K562 (cell line): ENCODE measurements around the gene PARK7. TPM values are rescaled to one million over a fixed set of nuclear protein-coding genes. Genes with fewer than 3 reads are reported as not detected.

Experiments
- CTBP1 ChIP-seq: fragments of 450-650 bp; IDR thresholded peaks from 2 replicates; pipeline ENCODE4 v1.6.1; 2016; ENCODE audit warnings: borderline replicate concordance
- DLX4 ChIP-seq: fragments of 250-450 bp; sonication (Bioruptor Pico); IDR thresholded peaks from 2 replicates; pipeline ENCODE4 v1.6.1; 2021; ENCODE audit warnings: mild to moderate bottlenecking
- DMBX1 ChIP-seq: fragments of 250-450 bp; sonication (Bioruptor Pico); IDR thresholded peaks from 2 replicates; pipeline ENCODE4 v1.8.0; 2022; ENCODE audit warnings: inconsistent platforms, mild to moderate bottlenecking, moderate library complexity, borderline replicate concordance
- GTF2F1 ChIP-seq: IDR thresholded peaks from 2 replicates; pipeline ENCODE4 v1.6.1; 2011; ENCODE audit warnings: low read depth, low read length, improper control_type of control experiment
- MCM7 ChIP-seq, 2 experiments: fragments of 450-650 bp; IDR thresholded peaks; 2 replicates each; pipeline ENCODE4 v1.6.1; 2016 to 2018
- NUFIP1 ChIP-seq: fragments of 450-650 bp; IDR thresholded peaks from 2 replicates; pipeline ENCODE4 v1.6.1; 2018; ENCODE audit not compliant: partially characterized antibody
- RBM34 ChIP-seq: fragments of 200-400 bp; formaldehyde crosslinking; IDR thresholded peaks from 2 replicates; pipeline ENCODE4 v1.6.1; 2018; ENCODE audit warnings: low read length, borderline replicate concordance; ENCODE audit not compliant: insufficient read depth
- SFPQ ChIP-seq: fragments of 200-400 bp; formaldehyde crosslinking; IDR thresholded peaks from 2 replicates; pipeline ENCODE4 v1.6.1; 2017; ENCODE audit warnings: mild to moderate bottlenecking, low read depth, low read length, moderate library complexity
- SLC30A9 ChIP-seq: fragments of 250-450 bp; sonication (Bioruptor Pico); IDR thresholded peaks from 2 replicates; pipeline ENCODE4 v1.8.0; 2022; ENCODE audit warnings: mild to moderate bottlenecking, moderate library complexity
- SMARCA4 ChIP-seq: fragments of 450-650 bp; IDR thresholded peaks from 2 replicates; pipeline ENCODE4 v1.6.1; 2016
- SNIP1 ChIP-seq: fragments of 450-650 bp; IDR thresholded peaks from 2 replicates; pipeline ENCODE4 v1.7.1; 2017; ENCODE audit warnings: low read depth, mild to moderate bottlenecking
- TFAP4 ChIP-seq: sonication (generic); formaldehyde crosslinking; IDR thresholded peaks from 2 replicates; pipeline ENCODE4 v1.8.0; 2022; ENCODE audit warnings: missing genetic modification reagents, mild to moderate bottlenecking, moderate library complexity, borderline replicate concordance
- THRAP3 ChIP-seq: fragments of 450-650 bp; IDR thresholded peaks from 2 replicates; pipeline ENCODE4 v1.6.1; 2016; ENCODE audit warnings: mild to moderate bottlenecking, inconsistent platforms, borderline replicate concordance
- ZNF124 ChIP-seq: sonication (generic); formaldehyde crosslinking; IDR thresholded peaks from 2 replicates; pipeline ENCODE4 v1.8.1; 2022; ENCODE audit warnings: missing genetic modification reagents
- ZNF217 ChIP-seq: sonication (generic); formaldehyde crosslinking; IDR thresholded peaks from 2 replicates; pipeline ENCODE4 v1.8.0; 2022; ENCODE audit warnings: mild to moderate bottlenecking, missing genetic modification reagents
- ZNF253 ChIP-seq: fragments of 250-450 bp; sonication (Bioruptor Pico); conservative IDR thresholded peaks from 2 replicates; pipeline ENCODE4 v1.6.1; 2021; ENCODE audit warnings: mild to moderate bottlenecking
- ZNF354B ChIP-seq: fragments of 250-450 bp; sonication (Bioruptor Pico); IDR thresholded peaks from 2 replicates; pipeline ENCODE4 v1.4.0; 2020
- polyA plus RNA-seq, 8 experiments: library from polyadenylated mRNA; depleted of rRNA in 4 of 8; stranded (reverse) in 5 of 8; unstranded in 3 of 8; fragments of >200 nt; fragmentation: Nextera tagmentation in 2 of 8; fragmentation: Illumina TruSeq in 1 of 8; extraction: Ambion mirVana in 2 of 8; extraction: Trizol in 1 of 8; gene quantifications; 2 replicates each; pipeline versions ENCODE4 v1.2.1 to v1.2.3, GENCODE V29; 2011 to 2014; ENCODE audit warnings: inconsistent platforms in 1 of 8, missing spikeins in 1 of 8
- total RNA-seq, 7 experiments: library from RNA; depleted of rRNA in 6 of 7; stranded (reverse); fragments of >200 nt in 6 of 7; fragmentation: Illumina TruSeq in 2 of 7; extraction: Trizol in 2 of 7; gene quantifications; 2 replicates each; pipeline versions ENCODE4 v1.2.1 to v1.2.3, GENCODE V29; 2011 to 2021; ENCODE audit warnings: low replicate concordance in 1 of 7
- TF ChIP-seq, protein P1 (sequence below): sonication (generic); formaldehyde crosslinking; IDR thresholded peaks from 2 replicates; pipeline ENCODE4 v1.8.0; 2022; ENCODE audit warnings: mild to moderate bottlenecking, missing genetic modification reagents

PARK7 gene
- total and polyA plus RNA-seq, 9 of the 15 experiments (the other 6 are each of a cell fraction or from before 2014, with no cell fraction given): 374 to 1,298 (median 484) TPM

- TF ChIP-seq NUFIP1 (no peak), SNIP1 (peak; percentile 99), ZNF354B (CRISPR knock-in tag) (no peak), THRAP3 (no peak), DMBX1 (CRISPR knock-in tag) (no peak), TFAP4 (CRISPR knock-in tag) (peak; percentile 90), ZNF253 (no peak), ZNF217 (CRISPR knock-in tag) (no peak), SMARCA4 (no peak), CTBP1 (peak; percentile 100), ZNF124 (CRISPR knock-in tag) (peak; percentile 93; the same call in 1 of the 2 replicates), SLC30A9 (CRISPR knock-in tag) (no peak), DLX4 (CRISPR knock-in tag) (no peak), SFPQ (no peak), MCM7 (IDR thresholded peaks at IDR 0.05) (no peak), RBM34 (no peak), GTF2F1 (peak; percentile 15; the same call in 1 of the 2 replicates)
- TF ChIP-seq, protein P1, sequence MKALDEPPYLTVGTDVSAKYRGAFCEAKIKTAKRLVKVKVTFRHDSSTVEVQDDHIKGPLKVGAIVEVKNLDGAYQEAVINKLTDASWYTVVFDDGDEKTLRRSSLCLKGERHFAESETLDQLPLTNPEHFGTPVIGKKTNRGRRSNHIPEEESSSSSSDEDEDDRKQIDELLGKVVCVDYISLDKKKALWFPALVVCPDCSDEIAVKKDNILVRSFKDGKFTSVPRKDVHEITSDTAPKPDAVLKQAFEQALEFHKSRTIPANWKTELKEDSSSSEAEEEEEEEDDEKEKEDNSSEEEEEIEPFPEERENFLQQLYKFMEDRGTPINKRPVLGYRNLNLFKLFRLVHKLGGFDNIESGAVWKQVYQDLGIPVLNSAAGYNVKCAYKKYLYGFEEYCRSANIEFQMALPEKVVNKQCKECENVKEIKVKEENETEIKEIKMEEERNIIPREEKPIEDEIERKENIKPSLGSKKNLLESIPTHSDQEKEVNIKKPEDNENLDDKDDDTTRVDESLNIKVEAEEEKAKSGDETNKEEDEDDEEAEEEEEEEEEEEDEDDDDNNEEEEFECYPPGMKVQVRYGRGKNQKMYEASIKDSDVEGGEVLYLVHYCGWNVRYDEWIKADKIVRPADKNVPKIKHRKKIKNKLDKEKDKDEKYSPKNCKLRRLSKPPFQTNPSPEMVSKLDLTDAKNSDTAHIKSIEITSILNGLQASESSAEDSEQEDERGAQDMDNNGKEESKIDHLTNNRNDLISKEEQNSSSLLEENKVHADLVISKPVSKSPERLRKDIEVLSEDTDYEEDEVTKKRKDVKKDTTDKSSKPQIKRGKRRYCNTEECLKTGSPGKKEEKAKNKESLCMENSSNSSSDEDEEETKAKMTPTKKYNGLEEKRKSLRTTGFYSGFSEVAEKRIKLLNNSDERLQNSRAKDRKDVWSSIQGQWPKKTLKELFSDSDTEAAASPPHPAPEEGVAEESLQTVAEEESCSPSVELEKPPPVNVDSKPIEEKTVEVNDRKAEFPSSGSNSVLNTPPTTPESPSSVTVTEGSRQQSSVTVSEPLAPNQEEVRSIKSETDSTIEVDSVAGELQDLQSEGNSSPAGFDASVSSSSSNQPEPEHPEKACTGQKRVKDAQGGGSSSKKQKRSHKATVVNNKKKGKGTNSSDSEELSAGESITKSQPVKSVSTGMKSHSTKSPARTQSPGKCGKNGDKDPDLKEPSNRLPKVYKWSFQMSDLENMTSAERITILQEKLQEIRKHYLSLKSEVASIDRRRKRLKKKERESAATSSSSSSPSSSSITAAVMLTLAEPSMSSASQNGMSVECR: peak; percentile 87
Observed at GRCh38 chr1:8026153-8026975, 64.9 kb downstream of the PARK7 start, which contains the start of gene ERRFI1 (continued).
